Endothelial cell of hepatic sinusoid (primary cell): ENCODE results near the gene SHF.
"Not testable (repeated sequence)": the region's sequence is repeated elsewhere in the genome, so short reads cannot be mapped to it uniquely, and the experiment has no call there.

ENCODE experiments used
- in situ Hi-C: cut with HindIII; loops from 2 replicates; pipeline ENCODE4 v1.10.0; 2017; ENCODE audit warnings: low sequenced_read_pairs

The SHF gene

GRCh38 chr15:45149060-45149459 lies 38.7 kb downstream of the SHF start:
- in situ Hi-C loops: no loop called here

DNA sequence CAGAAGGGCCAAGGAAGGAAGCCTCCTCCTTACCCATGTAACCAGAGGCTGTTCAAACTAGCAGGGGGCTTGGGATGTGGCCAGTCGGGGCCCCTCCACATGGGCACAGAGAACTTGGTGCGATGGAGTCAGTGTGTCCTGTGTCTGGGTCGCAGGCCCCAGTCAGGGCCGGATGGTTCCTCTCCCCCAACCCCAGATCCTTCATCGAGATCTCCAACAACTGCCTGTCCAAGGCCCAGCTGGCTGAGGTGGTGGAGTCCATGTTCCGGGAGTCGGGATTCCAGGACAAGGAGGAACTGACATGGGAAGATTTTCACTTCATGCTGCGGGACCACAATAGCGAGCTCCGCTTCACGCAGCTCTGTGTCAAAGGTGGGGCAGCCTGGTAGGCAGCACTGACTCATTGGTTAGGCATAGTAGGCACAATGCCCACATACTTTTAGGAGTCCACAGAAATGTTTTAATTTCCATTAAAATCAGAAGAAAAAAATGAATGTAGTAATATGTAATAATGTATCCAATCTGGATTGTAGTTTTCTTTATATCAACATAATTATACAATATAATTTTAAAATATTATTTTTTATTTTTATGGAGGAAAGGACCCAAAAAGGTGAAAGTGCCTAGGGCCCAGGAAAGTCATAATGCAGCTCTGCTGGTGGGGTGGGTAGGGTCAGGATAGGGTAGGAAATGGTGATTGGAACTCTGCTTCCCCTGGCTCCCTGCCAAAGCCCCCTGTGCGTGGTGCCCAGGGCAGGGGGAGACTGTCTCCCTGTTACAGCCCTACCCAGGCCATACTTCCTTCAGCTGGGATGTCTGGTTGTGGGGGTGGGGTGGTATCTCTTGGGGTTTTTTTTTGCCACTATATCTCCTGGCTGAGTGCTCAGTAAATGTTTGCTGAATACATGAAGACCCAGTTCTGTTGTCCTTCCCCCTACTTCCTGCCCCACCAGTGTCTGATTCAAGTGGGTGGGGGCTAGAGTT lies 39.4 kb downstream of the SHF start:
- in situ Hi-C loops: no loop called here

- in situ Hi-C loops: no loop called here
Measured at GRCh38 chr15:45147606-45148005, 40.2 kb downstream of the SHF start.

DNA sequence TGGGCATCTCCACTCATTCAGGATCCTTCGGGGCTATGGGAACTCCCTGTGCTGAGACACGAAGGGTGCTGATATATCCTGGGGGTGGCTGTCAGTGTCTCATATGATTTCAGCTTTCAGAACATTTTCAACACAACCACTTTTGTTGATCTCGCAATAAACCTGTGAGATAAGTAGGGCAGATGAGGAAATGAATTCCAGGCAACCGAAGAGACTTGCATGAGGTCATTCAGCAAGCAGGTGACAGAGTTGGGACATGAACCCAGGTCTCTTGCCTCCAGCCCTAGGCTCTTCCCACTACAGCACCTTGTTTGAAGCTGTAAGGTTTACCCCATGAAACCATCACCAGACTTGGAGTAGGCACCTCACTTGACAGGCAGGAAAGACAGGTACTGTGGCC lies 41.4 kb downstream of the SHF start:
- in situ Hi-C loops: no loop called here

- in situ Hi-C loops: no loop called here
Measured at GRCh38 chr15:45144775-45145174, 43.0 kb downstream of the SHF start.

GRCh38 chr15:45143946-45144345 lies 43.8 kb downstream of the SHF start:
- in situ Hi-C loops: no loop called here

GRCh38 chr15:45143056-45143455 lies 44.7 kb downstream of the SHF start:
- in situ Hi-C loops: no loop called here

DNA sequence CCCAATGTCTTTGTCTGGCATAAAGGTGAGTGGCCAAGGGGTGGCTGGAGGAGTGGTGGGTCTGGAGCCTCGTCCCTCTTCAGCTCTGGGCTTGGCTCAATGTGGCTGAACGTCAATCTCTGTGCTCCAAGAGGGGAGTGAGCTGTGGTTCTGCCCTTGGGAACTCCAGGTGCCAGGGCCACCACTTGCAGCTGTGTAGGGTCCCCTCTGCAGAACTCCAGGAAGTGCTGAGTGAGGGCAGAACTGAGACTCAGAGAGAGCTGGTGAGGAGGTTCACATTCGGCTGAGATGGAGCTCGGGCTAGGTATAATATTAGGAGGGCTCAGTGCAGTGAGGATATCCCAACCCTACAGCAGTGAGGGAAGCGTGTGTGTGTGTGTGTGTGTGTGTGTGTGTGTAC lies 46.4 kb downstream of the SHF start:
- in situ Hi-C loops: no loop called here

DNA sequence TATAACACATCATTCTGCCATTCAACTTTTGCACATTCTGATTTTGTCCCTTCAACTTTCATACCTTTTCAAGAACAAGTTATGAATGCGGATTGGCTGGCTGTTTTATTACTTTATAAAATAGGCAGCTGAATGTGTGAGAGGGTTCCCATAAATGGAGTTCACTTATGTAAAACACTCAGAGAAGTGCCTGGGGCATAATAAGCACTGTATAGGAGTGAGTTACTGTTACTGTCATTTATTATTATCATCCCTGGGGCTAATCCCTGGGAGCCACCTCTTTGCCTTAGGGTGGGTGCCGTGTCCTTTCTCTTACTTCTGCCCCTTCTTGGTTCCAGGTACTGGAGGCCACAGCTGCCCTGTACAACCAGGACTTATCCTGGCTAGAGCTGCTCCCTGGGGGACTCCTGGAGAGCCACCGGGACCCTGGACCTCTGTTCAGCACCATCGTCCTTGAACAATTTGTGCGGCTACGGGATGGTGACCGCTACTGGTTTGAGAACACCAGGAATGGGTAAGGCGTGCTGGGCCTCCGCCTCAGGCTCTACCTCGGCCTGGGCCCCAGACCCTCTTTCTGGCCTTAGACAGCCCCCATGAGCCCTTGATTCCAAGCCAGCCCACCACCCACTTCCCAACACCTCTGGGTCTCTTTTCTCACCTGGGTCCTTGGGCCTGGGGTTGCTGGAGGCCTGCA lies 47.1 kb downstream of the SHF start:
- in situ Hi-C loops: no loop called here

GRCh38 chr15:45139770-45140169 lies 48.0 kb downstream of the SHF start:
- in situ Hi-C loops: no loop called here

- in situ Hi-C loops: no loop called here
Measured at GRCh38 chr15:45138814-45139765, 48.7 kb downstream of the SHF start.

DNA sequence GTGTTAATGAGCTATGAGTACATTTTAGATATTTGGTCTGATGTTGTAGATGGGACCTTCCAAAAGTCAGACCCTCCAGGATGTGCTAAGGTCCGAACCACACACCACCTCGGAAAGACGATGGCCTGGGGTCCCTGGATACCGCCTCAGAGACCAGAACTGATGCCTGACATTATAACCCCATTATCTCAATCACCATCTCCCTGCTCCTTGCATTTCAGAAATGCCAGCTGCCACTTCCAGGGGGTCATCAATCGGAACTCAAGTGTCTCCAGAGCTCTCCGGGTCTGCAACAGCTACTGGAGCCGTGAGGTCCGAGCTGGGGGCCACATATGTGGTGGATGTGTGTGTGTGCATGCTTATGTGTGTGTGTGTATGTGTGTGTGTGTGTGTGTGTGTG lies 50.1 kb downstream of the SHF start:
- in situ Hi-C loops: no loop called here

DNA sequence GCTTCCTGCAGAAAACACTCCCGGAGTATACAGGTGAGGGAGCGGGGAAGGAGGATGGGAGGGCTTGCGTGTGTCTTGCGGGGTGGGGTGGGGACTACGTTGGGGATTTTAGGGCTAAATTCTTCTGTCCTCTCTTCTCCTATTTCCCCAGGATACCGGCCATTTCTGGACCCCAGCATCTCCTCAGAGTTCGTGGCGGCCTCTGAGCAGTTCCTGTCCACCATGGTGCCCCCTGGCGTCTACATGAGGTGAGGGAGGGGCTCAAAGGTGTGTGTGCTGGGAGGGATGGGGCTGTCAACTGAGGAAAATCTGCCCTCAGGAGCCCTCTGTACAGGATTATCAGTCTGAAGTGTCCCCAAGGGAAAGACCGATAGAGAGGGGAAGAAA lies 51.4 kb downstream of the SHF start:
- in situ Hi-C loops: no loop called here

GRCh38 chr15:45135705-45136377 lies 51.9 kb downstream of the SHF start:
- in situ Hi-C loops: not testable (repeated sequence)

- in situ Hi-C loops: no loop called here
Measured at GRCh38 chr15:45134682-45135604, 52.8 kb downstream of the SHF start.

- in situ Hi-C loops: no loop called here
Measured at GRCh38 chr15:45134046-45134445, 53.7 kb downstream of the SHF start.

GRCh38 chr15:45133561-45133920 lies 54.2 kb downstream of the SHF start:
- in situ Hi-C loops: no loop called here

GRCh38 chr15:45132844-45133560 lies 54.8 kb downstream of the SHF start:
- in situ Hi-C loops: no loop called here

DNA sequence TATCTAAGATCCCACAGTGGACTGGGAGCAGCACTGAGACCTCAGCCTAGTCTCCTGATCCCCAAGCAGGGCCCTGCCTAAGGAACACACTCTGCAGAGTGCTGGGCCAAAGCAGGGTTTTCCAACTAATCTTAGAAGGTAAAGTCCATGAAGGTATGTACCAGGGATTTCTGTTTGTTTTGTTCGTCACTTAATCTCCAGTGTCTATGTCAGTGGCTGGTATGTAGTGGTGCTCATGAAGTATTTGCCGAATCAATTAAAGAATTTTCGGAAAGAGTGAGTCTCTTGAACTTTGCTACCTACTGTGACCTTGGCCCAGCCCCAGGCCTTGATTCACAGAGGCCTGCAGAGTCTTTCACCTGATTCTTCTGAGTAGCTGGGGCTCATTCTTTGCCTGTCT lies 56.3 kb downstream of the SHF start:
- in situ Hi-C loops: no loop called here
